BE2C (cell line): ENCODE measurements around the gene MISP.

Experiments used
- DNase-seq: peaks from one replicate; pipeline ENCODE4 v3.0.0-alpha.2; 2020
- H3K27me3 ChIP-seq: fragments of 250-450 bp; sonication (Bioruptor Pico); 2 replicates; pipeline ENCODE4 v1.5.1; 2020; ENCODE audit warnings: mild to moderate bottlenecking
- H3K36me3 ChIP-seq: fragments of 250-450 bp; sonication (Bioruptor Pico); 2 replicates; pipeline ENCODE4 v1.5.1; 2020; ENCODE audit warnings: mild to moderate bottlenecking
- H3K4me1 ChIP-seq: fragments of 250-450 bp; sonication (Bioruptor Pico); 2 replicates; pipeline ENCODE4 v1.5.1; 2020
- H3K4me3 ChIP-seq: 2 replicates; pipeline ENCODE4 v1.5.1; 2011; ENCODE audit warnings: low read depth, low read length
- H3K9me3 ChIP-seq: fragments of 250-450 bp; sonication (Bioruptor Pico); 2 replicates; pipeline ENCODE4 v1.5.1; 2020
- CTCF ChIP-seq: IDR thresholded peaks from 2 replicates; pipeline ENCODE4 v1.5.1; 2012; ENCODE audit warnings: mild to moderate bottlenecking, low read depth, low read length

The MISP gene

DNA sequence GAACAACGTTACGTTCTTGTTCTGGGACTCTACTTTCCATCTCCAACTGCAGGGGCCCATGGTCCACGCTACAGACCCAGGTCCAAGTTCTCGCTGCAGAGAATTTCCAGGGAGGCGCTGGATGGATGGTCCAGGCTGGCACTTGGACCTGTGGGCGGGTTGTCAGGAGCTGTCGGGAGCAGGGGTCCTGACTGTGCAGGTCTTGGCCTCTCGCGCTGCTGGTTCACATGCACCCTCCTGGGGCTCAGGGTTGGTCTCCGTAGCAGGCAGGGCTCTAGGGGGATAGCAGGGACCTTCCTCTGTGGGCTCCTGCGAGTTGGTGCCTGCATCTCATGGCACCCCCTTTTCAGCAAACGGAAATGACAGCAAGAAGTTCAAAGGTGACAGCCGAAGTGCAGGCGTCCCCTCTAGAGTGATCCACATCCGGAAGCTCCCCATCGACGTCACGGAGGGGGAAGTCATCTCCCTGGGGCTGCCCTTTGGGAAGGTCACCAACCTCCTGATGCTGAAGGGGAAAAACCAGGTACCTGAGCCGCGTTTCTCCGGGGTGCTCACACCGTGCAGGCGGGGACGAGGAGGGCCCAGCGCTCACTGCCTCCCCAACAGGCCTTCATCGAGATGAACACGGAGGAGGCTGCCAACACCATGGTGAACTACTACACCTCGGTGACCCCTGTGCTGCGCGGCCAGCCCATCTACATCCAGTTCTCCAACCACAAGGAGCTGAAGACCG lies 52.9 kb downstream of the MISP start:
- no peak for DNase-seq
- Histone ChIP-seq H3K4me3 (no peak overlapping the region), H3K4me1 (peaks cover 32% of the 10 kb centered on the region), H3K9me3 (no peaks in the 10 kb centered on the region), H3K27me3 (no peaks in the 10 kb centered on the region), H3K36me3 (peaks cover 98% of the 10 kb centered on the region)
- no peak for TF ChIP-seq CTCF

GRCh38 chr19:804419-805165 lies 53.7 kb downstream of the MISP start:
- H3K36me3 ChIP-seq, result peaks cover 98% of the 10 kb centered on the region

DNA sequence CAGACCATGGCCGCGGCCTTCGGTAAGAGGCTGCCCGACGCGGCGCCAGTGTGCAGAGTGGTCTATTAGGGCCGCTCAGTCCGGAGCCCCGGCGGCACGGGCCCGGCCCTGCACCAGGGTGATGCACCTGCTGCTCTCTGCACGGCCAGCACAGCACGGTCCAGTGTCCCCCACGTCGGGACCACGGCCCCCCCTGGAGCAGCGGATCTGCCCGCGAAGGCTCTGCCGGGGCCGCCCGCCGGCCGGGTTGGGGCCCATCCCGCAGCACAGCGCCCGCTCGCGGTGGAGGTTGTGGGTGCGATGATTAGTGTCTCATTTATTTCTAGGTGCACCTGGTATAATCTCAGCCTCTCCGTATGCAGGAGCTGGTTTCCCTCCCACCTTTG lies 54.2 kb downstream of the MISP start:
- Histone ChIP-seq H3K9me3 (no peaks in the 10 kb centered on the region), H3K4me3 (no peak overlapping the region), H3K4me1 (peaks cover 32% of the 10 kb centered on the region), H3K36me3 (peaks cover 98% of the 10 kb centered on the region), H3K27me3 (no peaks in the 10 kb centered on the region)
- TF ChIP-seq CTCF, result no peak
- DNase-seq, result no peak

More at GRCh38 chr19:804419-805165, 53.7 kb downstream of the MISP start:
- no peaks in the 10 kb centered on the region for H3K9me3 ChIP-seq
- H3K4me1 ChIP-seq, result peaks cover 32% of the 10 kb centered on the region
- DNase-seq, result no peak
- no peak overlapping the region for H3K4me3 ChIP-seq
- H3K27me3 ChIP-seq, result no peaks in the 10 kb centered on the region
- TF ChIP-seq CTCF, result no peak

DNA sequence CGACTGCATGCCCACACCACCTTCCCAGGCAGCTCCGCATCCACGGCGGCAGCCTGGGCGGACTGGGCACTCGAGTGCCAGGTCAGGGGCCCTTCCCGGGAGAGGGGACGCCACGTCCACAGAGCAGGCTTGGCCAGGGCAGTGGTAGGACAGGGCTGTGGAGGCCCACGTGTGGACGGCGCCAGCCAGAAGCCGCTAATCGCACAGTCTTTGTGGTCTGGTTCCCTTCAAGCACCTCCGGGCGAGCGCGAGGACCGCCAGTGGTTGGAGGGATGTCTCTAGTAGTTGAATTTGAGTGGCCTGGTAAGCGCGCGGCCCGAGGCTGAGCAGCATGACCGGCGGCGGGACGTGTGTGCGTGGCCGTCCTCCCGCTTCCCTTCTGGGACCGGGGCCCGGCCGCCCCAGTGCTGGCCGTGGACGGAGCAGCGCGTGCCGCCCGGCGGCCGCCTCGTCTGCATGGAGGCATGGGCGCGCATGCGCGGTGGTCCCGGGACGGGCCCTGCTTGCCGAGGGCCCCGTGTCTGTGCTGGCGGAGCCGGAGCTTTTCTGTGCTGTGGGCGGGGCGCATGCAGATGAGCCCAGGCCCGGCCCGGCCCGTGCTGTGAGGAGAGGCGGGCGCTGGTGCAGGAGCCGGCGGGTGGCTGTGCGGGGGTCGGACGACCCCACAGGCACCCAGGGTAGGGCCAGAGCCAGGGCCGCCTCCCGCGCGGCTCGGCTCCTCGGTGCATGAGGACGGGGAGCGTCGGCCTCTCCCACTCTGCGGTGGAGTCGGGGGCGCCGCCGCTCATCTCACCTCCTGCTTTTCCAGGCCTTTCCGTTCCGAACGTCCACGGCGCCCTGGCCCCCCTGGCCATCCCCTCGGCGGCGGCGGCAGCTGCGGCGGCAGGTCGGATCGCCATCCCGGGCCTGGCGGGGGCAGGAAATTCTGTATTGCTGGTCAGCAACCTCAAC lies 55.0 kb downstream of the MISP start:
- Histone ChIP-seq H3K9me3 (no peaks in the 10 kb centered on the region), H3K27me3 (no peaks in the 10 kb centered on the region), H3K36me3 (peaks cover 98% of the 10 kb centered on the region), H3K4me3 (no peak overlapping the region; the same call in 1 of the 2 replicates), H3K4me1 (peaks cover 29% of the 10 kb centered on the region)
- DNase-seq, result peak; percentile 69
- no peak for TF ChIP-seq CTCF

GRCh38 chr19:806815-807421 lies 56.0 kb downstream of the MISP start:
- DNase-seq, result no peak
- H3K4me1 ChIP-seq, result peaks cover 19% of the 10 kb centered on the region
- no peaks in the 10 kb centered on the region for H3K27me3 ChIP-seq
- TF ChIP-seq CTCF, result no peak
- peaks cover 98% of the 10 kb centered on the region for H3K36me3 ChIP-seq
- H3K9me3 ChIP-seq, result no peaks in the 10 kb centered on the region
- no peak overlapping the region for H3K4me3 ChIP-seq
